Activated T-cell treated with anti-CD3 and anti-CD28 coated beads, Interleukin-2, amount 50 U/mL, for 72 hours (primary cell): ENCODE results near the gene CACNA1C. TPM values are rescaled to one million over a fixed set of nuclear protein-coding genes. Genes with fewer than 3 reads are reported as not detected.

Experiments
- ATAC-seq, 2 donors: fragments of 150-1000 bp; cut with Tn5 transposase; replicated peaks in 1 of 2; 2 replicates each; pipeline ENCODE4 v1.10.0; 2021; ENCODE audit warnings: moderate library complexity in 2 of 2, mild to moderate bottlenecking in 1 of 2
- DNase-seq, 2 donors: peaks; one replicate each; pipeline ENCODE4 v3.0.0; 2021 to 2022; ENCODE audit warnings: mixed read lengths in 1 of 2
- H3K27ac Mint-ChIP-seq: one replicate; pipeline ENCODE4 v1.8.0; 2022; ENCODE audit warnings: mild to moderate bottlenecking, moderate library complexity, mixed read lengths
- H3K27me3 Mint-ChIP-seq: one replicate; pipeline ENCODE4 v1.8.0; 2022; ENCODE audit warnings: low read depth, mixed read lengths
- H3K36me3 Mint-ChIP-seq, 2 donors: one replicate each; pipeline ENCODE4 v1.8.0; 2022; ENCODE audit warnings: mixed read lengths in 2 of 2, mild to moderate bottlenecking in 1 of 2; ENCODE audit not compliant: insufficient read depth in 2 of 2
- H3K4me1 Mint-ChIP-seq: one replicate; pipeline ENCODE4 v1.8.0; 2022; ENCODE audit warnings: low read depth, mixed read lengths
- H3K4me3 Mint-ChIP-seq, 2 donors: one replicate each; pipeline ENCODE4 v1.8.0; 2022; ENCODE audit warnings: mild to moderate bottlenecking in 2 of 2, mixed read lengths in 2 of 2, moderate library complexity in 2 of 2
- H3K9me3 Mint-ChIP-seq, 2 donors: one replicate each; pipeline ENCODE4 v1.8.0; 2022; ENCODE audit warnings: mixed read lengths in 2 of 2
- total RNA-seq, 2 donors: library from RNA; stranded (reverse); gene quantifications; one replicate each; pipeline ENCODE4 v1.2.3, GENCODE V29; 2022

Gene CACNA1C
- total RNA-seq, 2 donors from 2014 or later: 0.14 to 0.21 TPM

DNA sequence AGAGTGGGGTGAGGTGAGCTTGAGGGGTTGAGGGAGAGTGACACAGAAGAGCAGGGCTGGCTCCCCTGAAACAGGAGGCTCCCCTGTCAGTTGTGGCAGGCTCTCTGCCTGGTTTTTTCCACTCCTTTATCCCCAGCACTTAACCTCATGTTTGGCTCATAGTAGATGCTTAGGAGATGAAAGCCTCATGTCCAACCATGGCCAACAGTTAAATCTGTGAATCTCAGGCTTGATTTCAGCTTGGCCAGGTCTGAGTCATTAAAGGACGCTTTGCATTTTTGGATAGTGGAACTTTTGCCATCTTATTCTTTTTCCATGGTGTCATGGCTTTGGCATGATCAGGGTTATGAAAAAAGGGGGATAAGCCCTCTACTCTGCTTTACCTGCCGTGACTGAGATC is 117.2 kb downstream of the CACNA1C start:
- no peak for DNase-seq
- H3K27ac Mint-ChIP-seq: no peak overlapping the region
- H3K4me3 Mint-ChIP-seq: no peak overlapping the region
- H3K4me1 Mint-ChIP-seq: no peaks in the 10 kb centered on the region
- H3K27me3 Mint-ChIP-seq: no peaks in the 10 kb centered on the region
- no peak for ATAC-seq
- H3K36me3 Mint-ChIP-seq: peaks cover 3% of the 10 kb centered on the region in 2 donors
- peaks cover 8 to 13% of the 10 kb centered on the region in 2 donors for H3K9me3 Mint-ChIP-seq

DNA sequence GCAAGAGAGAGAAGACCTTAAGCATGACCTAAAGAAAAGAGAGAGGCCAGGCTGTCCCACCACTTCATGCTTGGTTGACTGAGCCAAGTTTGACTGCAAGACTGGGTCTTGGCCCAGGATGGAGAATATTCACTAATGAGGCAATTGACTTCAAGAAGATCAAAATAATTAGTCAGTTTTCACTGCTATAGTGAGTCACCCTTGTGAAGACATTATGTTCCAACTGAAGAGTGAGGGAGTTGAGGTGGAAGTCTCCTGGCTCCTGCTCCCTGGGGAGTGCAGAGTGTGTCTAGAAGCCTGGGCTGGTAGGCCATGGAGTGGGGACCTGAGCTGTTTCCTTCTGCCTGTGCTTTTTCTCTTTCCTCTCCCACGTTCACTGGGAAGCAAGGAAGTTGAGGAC is 117.6 kb downstream of the CACNA1C start:
- DNase-seq: no peak
- H3K27me3 Mint-ChIP-seq: no peaks in the 10 kb centered on the region
- no peaks in the 10 kb centered on the region for H3K4me1 Mint-ChIP-seq
- H3K9me3 Mint-ChIP-seq: peaks cover 8 to 13% of the 10 kb centered on the region in 2 donors
- ATAC-seq: no peak
- no peak overlapping the region for H3K4me3 Mint-ChIP-seq
- H3K27ac Mint-ChIP-seq: no peak overlapping the region
- H3K36me3 Mint-ChIP-seq: peaks cover 3% of the 10 kb centered on the region in 2 donors

DNA sequence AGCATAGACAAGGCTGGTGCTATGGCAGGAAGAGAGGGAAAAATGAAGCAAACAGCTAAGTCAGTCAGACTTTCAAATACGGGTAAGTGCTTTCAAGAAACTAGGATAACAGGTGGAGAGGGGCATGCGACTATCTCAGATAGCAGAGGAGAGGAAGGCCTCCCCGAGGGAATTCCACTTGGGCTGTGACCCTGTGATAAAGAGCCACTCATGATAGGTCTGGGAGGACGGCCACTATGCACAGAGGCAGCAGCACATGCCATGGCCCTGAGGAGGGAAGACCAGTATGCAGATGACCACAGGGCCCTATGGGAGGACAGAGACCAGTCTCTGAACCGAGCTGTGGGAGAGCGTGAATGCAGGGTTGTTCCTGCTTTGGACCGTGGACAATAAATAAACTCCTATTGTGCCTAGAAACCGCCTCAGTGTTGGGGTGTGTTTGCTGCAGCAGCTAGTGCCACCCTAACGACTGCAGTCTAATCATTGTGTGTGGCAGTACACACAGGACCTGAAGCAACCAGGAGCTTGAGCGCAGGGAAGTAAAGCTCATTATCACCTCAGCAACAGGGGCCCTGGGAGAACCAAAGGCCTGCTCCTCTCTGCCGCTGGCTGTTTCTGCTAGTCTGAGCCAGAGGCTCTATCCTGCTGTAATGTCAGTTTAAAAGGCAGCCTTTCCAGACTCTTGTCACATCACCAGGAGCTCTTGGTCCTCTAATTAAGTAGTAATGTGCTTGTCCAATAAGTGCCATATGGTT is 119.1 kb downstream of the CACNA1C start:
- no peaks in the 10 kb centered on the region for H3K4me1 Mint-ChIP-seq
- no peak overlapping the region for H3K27ac Mint-ChIP-seq
- H3K4me3 Mint-ChIP-seq: no peak overlapping the region
- DNase-seq: no peak
- ATAC-seq: no peak
- H3K36me3 Mint-ChIP-seq: peaks cover 1% of the 10 kb centered on the region in 2 donors
- no peaks in the 10 kb centered on the region for H3K27me3 Mint-ChIP-seq
- peaks cover 4 to 10% of the 10 kb centered on the region in 2 donors for H3K9me3 Mint-ChIP-seq

DNA sequence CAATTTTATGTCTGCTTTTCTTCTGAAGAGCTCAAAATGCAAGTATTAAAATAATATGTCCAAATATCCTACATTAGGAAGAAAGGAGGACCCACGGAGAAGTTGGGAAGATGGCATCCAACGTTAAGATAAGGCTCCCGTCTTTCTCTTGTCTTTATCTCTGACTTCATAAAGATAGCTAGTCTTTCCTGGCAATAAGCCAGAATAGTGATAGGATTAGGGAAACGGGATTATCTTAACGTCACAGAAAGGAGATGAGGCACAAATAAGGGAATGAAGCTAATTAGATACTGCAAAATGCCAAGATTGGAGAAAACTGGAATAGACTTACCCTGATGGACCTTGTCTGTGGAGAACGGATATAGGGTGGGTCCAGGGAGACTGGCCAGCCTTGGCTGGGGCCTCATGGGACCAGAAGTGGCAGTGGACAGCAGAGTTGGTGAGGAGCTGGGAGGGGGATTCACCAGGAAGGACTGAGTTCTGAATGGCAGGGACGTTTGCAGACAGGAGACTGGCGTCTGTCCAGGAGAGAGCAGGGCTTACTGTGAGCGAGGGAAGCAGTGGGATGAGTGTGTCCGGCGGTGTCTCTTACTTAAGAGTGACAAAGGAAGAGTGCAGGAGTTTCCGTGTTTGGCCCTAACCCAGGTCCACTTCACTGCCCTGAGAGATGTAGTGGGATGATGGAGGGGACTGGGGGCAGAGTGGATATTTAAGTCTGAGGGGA is 119.9 kb downstream of the CACNA1C start:
- no peak for DNase-seq
- ATAC-seq: no peak
- H3K4me3 Mint-ChIP-seq: no peak overlapping the region
- H3K36me3 Mint-ChIP-seq: peaks cover 0 to 1% of the 10 kb centered on the region in 2 donors
- H3K27ac Mint-ChIP-seq: no peak overlapping the region
- peaks cover 3 to 9% of the 10 kb centered on the region in 2 donors for H3K9me3 Mint-ChIP-seq
- H3K27me3 Mint-ChIP-seq: no peaks in the 10 kb centered on the region
- H3K4me1 Mint-ChIP-seq: no peaks in the 10 kb centered on the region

DNA sequence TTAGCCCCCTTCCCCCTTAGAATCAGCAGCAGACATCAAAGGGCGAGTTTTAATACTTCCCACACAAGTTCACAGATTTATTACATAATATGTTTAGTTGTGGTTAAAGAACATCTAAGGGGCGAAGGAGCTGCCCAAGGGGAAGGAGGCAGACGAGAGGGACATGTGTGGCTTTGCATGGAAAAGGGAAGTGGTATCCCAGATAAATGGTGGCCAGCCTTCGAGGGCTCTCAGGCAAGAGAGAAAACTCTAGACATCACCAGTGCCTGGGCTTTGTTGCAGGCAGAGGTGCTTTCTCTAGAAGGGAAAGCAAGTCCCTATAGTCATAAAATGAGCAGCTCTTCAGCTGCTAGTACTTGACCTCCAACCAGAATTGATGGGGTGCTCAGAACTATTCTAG is 121.2 kb downstream of the CACNA1C start:
- no peak for DNase-seq
- Mint-ChIP-seq H3K4me3 (no peak overlapping the region), H3K36me3 (no peaks in the 10 kb centered on the region), H3K9me3 (peaks cover 0 to 2% of the 10 kb centered on the region in 2 donors), H3K27me3 (no peaks in the 10 kb centered on the region), H3K4me1 (no peaks in the 10 kb centered on the region), H3K27ac (no peak overlapping the region)
- ATAC-seq: no peak

DNA sequence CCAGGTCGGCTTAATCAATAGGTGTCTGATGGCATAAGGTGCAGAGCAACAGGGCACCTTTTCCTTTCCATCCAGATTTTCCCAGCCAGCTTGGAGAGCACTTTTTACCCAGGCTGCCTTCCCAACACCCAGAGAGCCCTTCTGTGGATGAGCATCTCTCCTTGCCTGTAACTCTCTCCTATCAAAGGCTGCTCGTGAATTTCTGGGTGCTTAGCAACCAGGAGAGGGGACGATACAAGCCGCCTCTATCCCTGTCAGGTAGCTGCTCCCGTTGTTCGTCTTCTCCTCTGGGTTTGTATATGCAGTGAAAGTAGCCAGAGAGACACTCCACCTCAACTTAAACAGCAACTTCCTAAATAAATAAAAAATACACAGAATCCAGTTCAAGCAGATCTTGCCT is 124.2 kb downstream of the CACNA1C start:
- Mint-ChIP-seq H3K36me3 (no peaks in the 10 kb centered on the region), H3K9me3 (no peaks in the 10 kb centered on the region), H3K4me3 (no peak overlapping the region), H3K27me3 (no peaks in the 10 kb centered on the region), H3K4me1 (no peaks in the 10 kb centered on the region), H3K27ac (no peak overlapping the region)
- no peak for ATAC-seq
- DNase-seq: no peak

DNA sequence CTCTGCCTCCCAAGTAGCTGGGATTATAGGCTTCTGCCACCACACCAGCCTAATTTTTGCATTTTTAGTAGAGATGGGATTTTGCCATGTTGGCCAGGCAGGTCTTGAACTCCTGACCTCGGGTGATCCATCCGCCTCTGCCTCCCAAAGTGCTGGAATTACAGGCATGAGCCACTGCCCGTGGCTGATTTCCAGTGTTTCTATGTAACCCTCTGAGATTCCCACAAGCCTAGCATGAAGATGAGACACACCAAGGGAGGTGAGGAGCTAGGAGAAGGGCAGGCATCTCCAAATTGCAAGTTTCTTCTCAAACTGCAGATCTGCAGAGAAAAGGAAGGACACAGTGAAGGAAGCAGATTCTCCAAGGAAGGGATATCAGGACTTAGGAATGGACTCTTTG is 125.0 kb downstream of the CACNA1C start:
- no peak for DNase-seq
- Mint-ChIP-seq H3K4me1 (no peaks in the 10 kb centered on the region), H3K27me3 (no peaks in the 10 kb centered on the region), H3K36me3 (no peaks in the 10 kb centered on the region), H3K27ac (no peak overlapping the region), H3K4me3 (no peak overlapping the region), H3K9me3 (no peaks in the 10 kb centered on the region)
- no peak for ATAC-seq

DNA sequence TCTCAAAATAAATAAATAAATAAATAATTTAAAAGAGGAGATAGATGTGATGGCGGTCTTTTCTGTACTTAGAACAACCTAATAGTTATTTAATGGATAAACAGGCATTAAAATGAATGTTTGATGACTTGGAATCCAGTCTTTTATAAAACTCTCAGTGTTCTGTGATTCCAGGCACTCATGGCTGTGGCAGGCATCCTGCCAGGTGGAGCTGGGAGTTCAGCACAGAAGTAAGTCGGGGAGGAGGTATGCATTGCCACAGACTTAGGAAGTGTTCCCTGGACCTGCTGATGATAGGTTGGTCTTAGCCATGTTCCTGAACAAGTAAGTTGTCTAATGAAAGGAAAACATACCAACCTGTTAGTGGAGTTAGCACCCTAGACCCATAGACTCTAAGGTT is 126.3 kb downstream of the CACNA1C start:
- no peaks in the 10 kb centered on the region for H3K36me3 Mint-ChIP-seq
- DNase-seq: no peak
- no peaks in the 10 kb centered on the region for H3K9me3 Mint-ChIP-seq
- peaks cover 2% of the 10 kb centered on the region for H3K4me1 Mint-ChIP-seq
- H3K4me3 Mint-ChIP-seq: no peak overlapping the region
- ATAC-seq: no peak
- no peak overlapping the region for H3K27ac Mint-ChIP-seq
- peaks cover 8% of the 10 kb centered on the region for H3K27me3 Mint-ChIP-seq

DNA sequence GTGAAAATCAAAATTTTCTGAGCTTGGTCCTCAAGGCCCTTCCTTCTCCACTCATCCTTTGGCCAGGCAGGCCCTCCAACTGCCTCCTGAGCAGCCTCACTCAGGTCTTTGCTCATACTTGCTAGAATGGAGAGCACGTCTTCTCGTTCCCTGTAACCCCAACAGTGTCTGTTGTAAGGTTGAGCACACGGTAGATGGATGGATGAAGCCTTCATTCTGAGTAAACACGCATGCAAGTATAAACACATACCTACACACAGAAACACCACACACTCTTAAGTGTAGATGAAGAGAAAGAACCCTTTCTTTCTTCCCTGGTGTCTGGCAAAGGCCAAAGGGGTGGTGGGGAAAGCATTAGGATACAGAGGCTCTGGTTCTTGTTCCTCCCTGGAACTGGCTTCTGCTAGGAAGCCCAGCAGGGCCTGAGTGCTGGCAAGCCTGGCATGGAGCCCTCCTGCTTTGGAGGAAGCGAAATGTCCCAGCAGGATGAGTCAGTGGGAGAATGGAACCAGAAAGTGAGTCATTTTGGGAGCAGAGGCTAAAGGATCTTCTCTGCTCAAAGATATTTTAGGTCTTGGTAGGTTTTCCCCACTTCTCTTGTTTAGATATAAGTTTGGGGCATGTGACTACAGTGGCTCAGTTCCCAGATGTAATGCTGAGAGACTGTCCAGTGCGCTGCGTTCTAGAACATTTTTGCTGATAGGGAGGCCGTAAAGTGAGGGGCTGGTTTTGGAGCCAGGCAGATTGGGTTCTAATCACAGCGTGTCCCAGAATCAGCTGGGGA is 127.4 kb downstream of the CACNA1C start:
- DNase-seq (no peak), ATAC-seq (no peak)
- H3K4me1 Mint-ChIP-seq: peaks cover 6% of the 10 kb centered on the region
- H3K4me3 Mint-ChIP-seq: no peak overlapping the region
- H3K27me3 Mint-ChIP-seq: peaks cover 13% of the 10 kb centered on the region
- H3K9me3 Mint-ChIP-seq: no peaks in the 10 kb centered on the region
- H3K36me3 Mint-ChIP-seq: no peaks in the 10 kb centered on the region
- no peak overlapping the region for H3K27ac Mint-ChIP-seq

DNA sequence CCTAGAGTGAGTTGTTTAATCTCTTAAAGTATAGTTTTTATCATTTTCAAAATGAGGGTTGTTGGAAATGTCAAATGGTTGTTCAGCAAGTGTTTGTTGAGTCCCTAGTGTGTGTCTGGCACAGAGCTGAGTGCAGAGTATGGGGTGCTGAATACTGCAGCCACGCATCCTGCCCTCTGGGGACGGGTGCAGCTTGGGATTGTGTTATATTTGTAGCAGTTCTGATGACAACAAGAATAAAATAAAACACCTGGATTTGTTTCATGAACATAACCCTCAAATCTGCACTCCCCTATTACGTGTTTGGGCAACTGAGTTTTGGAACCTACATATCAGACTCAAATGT is 127.9 kb downstream of the CACNA1C start:
- no peak overlapping the region for H3K4me3 Mint-ChIP-seq
- H3K27ac Mint-ChIP-seq: no peak overlapping the region
- ATAC-seq (no peak), DNase-seq (no peak)
- peaks cover 13% of the 10 kb centered on the region for H3K27me3 Mint-ChIP-seq
- H3K9me3 Mint-ChIP-seq: no peaks in the 10 kb centered on the region
- no peaks in the 10 kb centered on the region for H3K36me3 Mint-ChIP-seq
- H3K4me1 Mint-ChIP-seq: peaks cover 6% of the 10 kb centered on the region

DNA sequence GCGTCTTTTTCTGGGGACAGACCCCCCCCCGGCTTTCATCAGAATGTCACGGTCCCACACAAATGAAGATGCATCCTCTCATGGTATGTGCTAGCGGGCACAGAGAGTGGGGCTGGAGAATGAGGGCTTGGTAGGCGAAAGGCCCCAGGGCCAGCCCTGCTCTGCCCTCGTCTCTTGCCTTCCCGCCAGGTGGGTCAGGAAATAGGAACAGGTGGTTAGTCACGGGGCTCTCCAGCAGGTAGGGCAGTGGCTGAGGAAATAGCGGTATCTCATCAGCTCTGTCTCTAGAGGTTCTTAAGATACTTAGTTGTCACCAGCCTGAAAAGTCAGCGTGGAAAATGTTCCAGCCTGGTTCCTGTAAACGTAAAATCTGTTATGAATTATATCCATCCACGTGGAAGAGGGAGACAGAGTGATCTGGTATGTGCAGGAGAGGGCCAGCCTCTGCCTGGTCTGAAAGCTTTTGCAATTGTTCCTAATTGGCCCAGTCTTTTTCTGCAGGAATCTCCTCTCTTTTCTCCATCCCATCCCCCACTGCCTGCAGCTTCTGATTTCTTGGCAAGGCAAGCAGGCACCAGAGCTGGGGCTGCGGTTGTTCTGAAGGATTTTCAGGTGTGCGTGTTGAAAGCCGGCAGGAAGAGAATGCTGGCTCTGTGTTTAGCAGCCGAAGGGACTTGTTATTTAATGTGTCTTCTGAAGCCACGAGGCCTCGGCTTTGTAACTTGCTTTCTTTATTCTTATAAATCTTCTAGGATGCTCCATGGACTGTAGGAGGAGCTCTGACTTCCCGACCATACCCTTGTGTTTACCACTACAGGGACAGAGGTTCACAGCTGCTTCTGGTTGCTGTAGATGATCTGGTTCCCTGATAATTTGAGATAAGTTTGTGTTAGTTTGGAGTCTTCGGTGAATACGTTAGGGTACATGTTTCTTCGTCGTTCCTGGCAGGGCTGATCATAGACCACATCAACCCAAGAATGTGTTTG is 131.1 kb downstream of the CACNA1C start:
- Mint-ChIP-seq H3K36me3 (no peaks in the 10 kb centered on the region), H3K4me1 (peaks cover 6% of the 10 kb centered on the region), H3K27ac (no peak overlapping the region), H3K27me3 (peaks cover 13% of the 10 kb centered on the region), H3K9me3 (no peaks in the 10 kb centered on the region), H3K4me3 (no peak overlapping the region)
- DNase-seq (no peak), ATAC-seq (no peak)

DNA sequence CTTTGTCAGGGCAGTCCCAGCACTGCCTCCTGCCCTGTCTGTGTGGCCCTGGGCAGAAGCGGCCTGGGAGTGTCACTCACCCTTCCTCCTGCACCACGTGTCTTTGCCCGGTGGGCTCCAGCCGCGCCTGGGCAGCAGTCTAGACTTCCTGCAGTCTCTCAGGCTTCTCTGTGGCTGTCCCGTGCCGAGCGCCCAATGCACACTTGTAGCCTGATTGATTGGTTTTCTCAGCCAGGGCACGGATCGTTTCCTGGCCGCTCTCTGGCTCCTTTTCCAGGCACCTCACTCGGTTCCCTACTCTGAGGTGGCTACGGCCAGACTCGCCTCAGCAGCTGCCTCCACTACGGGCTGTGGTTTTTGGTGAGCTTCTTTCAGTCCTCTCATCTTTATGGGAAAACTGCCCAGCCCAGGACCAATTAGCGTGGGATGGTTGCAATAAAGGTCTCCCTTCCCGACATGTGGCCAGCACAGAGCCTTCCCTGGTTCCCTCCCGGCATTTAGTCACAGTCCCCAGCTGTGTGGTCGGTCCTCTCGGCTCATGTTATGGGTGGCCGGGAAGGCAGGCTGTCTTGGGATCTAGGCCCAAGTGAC is 133.1 kb downstream of the CACNA1C start:
- H3K27ac Mint-ChIP-seq: no peak overlapping the region
- ATAC-seq: no peak
- H3K36me3 Mint-ChIP-seq: no peaks in the 10 kb centered on the region
- no peak for DNase-seq
- peaks cover 13% of the 10 kb centered on the region for H3K27me3 Mint-ChIP-seq
- no peaks in the 10 kb centered on the region for H3K9me3 Mint-ChIP-seq
- H3K4me1 Mint-ChIP-seq: peaks cover 6% of the 10 kb centered on the region
- no peak overlapping the region for H3K4me3 Mint-ChIP-seq
